HG03521 (cell line): ENCODE data around the gene CALML5.

ENCODE experiments used
- ATAC-seq: cut with Tn5 transposase; IDR thresholded peaks from one replicate; pipeline ENCODE4 v1.9.1; 2021; ENCODE audit warnings: mild to moderate bottlenecking, moderate library complexity; ENCODE audit not compliant: unreplicated experiment

CALML5 gene

DNA sequence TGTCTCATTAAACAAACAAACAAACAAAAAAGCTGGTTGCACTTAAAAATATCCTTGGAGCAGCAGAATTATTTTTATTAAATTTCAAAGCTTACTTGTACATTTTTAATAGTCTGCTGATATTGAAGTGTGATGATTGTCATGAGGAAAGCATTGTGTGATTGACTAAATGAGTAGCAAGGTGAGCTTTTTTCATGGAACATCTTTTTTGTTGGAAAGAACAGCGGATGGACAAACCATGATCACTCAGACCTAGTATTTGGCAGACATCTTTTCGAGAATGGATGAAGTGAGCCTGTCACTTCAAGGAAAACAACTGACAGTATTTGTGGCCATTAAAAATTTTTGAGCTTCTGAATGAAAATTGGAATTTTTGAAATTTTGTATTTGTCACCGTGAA lies 19.7 kb upstream of the CALML5 start:
- ATAC-seq, result no peak

- ATAC-seq, result no peak
These were observed 18.8 kb upstream of the CALML5 start for GRCh38 chr10:5518143-5518542.

GRCh38 chr10:5517546-5517945 lies 18.2 kb upstream of the CALML5 start:
- ATAC-seq, result no peak

DNA sequence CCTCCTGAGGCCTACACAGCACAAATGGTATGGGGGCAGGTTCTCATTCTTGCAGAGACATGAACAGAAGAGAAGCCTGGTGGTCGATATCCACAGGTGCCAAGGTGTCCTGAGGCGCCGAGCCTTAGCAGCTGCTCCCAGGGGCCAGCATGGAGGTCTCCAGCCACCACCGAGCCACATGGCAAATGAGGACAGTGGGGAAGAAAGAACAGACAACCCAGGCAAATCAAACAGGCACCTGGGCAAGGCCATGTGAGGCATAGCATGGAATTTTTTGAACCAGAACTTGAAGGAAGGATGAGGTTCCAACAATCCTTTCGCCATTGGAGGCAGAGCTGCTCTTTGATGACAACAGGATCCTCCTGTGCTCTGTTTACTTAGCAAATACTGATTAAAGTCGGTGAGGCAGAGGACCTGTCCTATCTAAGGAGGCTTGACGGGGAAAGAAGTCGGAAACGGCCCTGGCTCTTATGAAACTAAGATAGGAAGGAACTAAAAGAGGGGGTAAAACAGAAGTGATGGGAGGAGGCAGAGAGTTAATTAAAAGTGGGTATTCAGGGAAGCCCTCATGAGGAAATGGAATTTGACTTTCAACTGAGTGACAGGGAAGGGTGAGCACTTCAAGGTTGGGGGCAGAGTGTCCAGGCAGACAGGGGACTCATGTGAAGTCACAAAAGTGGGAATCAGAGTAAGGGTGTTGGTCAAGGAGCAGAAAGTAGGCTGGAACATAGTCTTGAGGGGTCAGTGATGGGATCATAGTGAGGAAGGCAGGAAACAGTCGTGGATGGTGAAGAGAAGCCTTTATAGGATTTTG lies 16.8 kb upstream of the CALML5 start:
- no peak for ATAC-seq

- ATAC-seq, result no peak
These were observed 15.0 kb upstream of the CALML5 start for GRCh38 chr10:5514226-5514850.

DNA sequence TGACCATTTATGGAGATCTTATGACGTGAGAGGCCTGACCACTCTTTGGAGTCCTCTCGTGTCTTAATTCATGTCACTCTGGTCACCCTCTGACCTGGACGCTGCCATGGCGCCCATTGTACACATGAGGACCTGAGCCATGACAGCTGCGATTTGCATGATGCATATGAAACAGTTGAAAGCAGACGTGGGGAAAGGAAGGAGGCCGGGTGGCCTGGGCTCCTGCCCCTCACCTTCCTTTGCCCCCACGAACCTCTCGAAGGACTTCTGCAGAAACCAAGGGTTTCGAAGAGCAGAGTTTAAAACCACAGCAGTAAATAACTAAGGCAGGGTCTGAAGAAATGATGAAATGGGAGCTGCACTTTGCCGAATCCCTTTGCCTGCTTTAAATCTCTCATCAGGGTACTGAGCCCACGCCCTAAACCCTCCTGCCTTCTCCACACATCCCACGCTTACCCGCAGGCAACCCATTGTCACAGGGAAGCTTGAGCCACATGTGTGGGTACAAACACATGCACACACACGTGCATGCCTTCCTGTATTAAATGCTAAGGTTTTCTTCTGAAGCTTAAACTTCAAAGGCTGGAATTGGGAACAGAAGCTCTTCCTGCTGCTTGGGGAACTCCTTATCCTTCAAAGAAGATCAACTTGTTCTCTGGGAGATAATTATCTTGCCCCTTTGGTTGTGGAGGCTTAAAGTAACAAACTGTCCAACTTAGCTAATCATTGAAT lies 13.7 kb upstream of the CALML5 start:
- ATAC-seq, result no peak

DNA sequence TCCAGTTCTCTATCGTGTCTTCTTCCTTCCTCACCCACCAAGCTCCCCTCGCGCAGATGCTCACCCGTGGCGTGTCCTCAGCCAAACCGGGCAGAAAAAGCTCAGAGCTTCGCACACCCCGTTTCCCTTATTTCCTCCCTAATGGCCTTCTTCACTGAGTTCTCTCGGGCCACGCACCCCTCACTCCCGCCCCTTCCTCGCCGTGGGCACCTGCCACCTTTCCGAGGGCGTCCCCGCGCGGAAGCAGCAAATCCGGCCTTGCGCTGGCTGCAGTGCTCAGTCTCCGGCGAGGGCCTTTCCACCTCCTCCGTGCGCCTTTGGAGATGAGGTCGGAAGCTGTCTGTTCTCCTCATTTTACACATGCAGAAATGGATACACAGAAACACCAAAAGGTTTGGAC lies 13.0 kb upstream of the CALML5 start:
- no peak for ATAC-seq

DNA sequence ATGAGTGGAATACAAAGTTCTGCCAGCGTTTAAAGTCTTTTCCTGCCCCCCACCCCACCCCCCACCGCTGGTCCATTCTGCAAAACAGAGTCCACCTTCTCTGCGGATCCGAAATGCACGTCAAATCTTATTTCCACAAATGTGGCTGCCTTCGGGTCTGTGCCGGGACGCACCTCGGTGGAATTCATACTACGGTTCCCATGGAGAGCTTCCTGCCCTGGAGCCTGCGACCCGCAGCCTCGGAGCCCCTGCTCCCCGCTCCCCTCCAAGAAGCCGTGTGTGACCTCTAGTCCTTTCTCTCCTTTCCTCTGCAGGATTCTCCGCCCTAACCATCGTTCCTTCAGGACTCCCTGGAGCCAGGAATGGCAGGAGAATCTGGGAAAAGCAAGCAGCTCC lies 12.5 kb upstream of the CALML5 start:
- no peak for ATAC-seq

- ATAC-seq, result no peak
These were observed 12.0 kb upstream of the CALML5 start for GRCh38 chr10:5511231-5511884.

DNA sequence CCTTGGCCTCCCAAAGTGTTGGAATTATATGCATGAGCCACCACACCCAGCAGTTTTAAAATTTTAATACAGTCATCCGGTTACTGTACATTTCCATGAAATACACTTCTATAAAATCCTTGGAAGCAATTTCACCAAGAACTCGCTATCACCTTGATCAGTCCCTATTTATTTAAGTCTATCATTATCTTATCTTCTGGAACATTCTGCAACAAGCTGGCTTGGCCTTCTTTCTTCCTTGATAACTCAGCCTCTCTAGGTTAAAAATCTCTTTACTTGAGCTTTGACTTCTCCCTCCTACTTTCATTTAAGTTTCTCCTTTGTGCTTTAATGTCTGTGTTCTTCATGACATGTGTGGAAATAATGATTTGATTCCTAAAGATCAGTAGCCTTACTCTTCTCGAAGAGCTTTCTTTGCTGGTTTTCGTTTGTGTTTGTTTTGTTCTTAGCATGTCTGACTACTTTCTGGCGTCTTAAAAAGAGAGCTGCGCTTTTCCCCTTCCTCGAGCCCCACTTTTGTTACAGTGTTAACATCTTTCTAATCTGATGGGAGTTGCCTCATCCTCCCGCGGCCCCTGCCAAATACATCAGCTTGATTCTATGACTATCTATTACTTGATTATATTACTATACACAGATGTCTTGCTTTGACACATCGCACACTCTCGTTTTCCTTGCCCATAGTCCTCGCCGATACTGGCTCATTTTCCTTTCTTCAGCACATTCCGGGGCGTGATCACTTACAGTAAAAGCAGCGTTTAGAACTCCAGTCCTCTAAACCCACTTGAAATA lies 11.1 kb upstream of the CALML5 start:
- no peak for ATAC-seq

- no peak for ATAC-seq
These were observed 10.3 kb upstream of the CALML5 start for GRCh38 chr10:5509691-5510090.

DNA sequence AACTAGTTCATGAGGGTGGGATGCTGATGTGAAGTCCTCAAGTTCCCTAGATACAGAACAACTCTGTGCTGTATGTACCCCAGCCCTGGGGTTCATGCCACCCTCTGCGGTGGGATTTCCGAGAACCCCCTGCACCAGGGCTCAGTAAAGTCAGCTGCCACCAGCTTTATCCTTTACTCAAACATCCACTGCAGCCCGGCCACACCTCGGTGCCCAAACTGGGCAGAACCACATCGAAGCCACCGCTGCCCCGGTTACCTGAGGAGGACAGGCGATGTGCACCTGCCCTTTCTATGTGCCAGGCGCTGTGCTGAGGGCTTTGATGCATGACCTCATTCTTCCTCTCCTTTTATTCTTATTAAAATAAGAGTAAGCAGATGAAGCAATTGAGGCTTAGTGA lies 9.9 kb upstream of the CALML5 start:
- no peak for ATAC-seq

DNA sequence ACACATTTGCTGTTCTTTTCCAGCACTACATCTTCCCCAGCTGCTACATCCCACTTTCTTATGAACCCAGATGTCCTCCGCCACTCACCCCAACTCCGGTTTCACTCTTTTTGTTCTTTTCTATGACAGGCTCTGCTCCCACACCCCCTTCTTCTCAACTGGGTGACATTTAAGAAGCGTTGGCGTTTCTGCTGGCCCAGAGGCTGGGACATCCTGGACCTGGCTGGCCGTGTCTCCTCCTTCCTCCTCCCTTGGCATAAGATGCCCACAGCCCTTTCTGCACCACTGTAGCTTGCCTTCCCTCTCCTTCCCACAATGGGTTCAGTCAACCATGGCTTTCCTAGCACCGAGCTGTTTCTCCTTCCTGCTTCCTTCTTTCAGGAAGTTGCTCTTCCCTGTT lies 9.4 kb upstream of the CALML5 start:
- ATAC-seq, result no peak

DNA sequence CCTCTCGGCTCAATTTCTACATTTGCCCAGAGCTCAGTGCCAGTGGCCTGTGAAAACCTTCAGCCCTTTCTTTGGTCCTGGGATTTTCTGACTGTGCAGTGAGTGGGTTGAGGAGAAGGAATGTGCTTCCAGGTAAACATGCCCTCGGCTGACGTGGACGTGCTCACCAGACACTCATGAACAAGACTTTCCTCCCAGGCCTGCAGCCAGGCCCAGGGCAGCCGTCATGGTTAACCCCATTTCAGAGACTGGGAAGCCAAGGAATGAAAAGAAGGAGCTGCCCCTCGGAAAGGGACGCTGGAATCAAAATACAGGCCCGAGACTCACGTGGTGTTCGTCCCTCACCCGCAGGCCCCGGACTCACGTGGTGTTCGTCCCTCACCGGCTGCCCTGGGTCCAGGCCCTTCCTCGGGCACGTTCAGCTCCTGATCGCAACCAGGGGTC lies 8.8 kb upstream of the CALML5 start:
- no peak for ATAC-seq

DNA sequence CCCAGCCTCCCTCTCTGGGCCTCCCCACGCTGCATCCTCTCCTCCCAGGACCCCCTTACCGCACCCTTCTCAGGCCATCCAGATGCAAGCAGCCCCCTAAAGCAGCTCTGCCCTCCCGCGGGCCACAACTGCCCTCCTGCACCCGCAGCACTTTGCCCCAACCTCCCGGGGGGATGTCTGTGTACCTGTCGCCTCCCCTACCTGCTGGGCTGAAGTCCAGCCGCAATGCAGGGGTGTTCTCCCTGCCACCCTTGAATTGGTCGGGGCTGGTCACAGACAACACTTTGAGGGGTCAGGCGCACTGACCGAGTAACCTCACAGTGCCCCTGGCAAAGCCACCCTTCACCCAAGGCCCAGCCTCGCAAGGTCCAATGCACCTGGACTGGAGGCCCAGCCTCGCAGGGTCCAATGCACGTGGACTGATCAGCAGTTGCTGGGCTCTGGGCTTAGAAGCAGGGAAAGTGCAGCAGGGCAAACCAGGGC lies 8.3 kb upstream of the CALML5 start:
- ATAC-seq, result no peak

DNA sequence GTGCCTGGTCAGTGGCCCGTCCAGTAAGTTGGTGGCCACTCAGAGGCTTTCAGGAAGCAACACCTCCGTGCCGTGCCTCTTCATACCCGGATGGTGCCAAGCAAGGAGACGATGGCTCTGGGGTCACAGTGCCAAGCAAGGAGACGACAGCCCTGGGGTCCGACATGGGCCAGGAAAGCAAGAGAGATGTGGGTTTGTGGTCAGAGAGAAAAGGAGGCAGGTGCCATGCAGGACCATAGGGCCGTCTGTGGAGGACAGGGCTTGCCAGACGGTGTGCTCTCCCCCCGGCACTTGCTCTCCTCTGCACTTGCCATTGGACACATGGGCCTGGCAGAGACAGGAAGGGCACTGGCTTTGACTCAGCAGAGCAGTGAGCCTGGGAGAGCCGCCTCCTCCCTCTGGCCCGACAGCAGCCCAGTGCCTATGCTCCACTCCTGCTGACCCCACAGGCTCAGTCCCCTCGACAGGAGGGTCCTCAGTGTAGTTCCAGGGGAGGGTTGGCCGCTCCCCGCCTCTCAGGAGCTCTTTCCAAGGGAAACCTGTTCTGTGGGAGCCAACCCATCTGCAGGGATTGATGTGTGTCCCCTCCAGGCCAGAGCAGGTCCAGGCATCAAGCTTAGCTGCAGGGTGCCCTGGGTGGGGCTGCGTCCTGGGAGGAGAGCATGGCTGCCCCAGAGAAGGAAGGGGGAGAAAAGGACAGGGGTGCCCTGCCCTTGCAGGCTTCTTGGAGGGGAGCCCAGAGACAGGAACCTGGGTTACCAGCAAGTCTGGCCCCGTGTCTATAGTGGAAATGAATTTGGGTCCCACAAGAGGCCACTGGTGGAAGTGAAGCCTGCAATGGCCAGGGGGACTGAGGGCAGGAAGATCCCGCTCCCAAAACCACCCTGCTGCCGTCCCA lies 7.6 kb upstream of the CALML5 start:
- ATAC-seq, result no peak

DNA sequence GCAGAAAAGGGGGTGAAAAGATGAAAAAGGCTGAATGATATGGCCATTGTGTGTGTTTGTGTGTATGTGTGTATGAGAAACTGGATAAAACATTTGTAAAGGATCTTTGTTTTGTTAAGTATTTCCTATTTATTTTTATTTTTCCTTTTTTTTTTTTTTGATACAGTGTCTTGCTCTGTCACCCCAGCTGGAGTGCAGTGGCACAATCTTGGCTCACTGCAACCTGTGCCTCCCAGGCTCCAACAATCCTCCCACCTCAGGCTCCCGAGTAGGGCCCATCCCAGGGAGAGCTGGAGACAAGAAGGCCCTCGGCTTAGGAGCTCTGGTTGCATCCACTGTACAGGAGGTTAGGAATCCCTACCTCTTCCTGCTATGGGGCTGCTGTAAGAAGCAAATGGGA lies 6.9 kb upstream of the CALML5 start:
- no peak for ATAC-seq

GRCh38 chr10:5504146-5505072 lies 5.0 kb upstream of the CALML5 start:
- ATAC-seq, result no peak
